DMS53 (cell line): ENCODE data around the gene EIF2A.
A peak's percentile ranks its signal among the peaks of the same experiment; 100 is the strongest.
"Not testable (repeated sequence)": the region's sequence is repeated elsewhere in the genome, so short reads cannot be mapped to it uniquely, and the experiment has no call there.

Experiments
- DNase-seq: peaks from one replicate; lab custom pipeline; 2025; lab: John Stamatoyannopoulos, UW

Gene EIF2A

DNA sequence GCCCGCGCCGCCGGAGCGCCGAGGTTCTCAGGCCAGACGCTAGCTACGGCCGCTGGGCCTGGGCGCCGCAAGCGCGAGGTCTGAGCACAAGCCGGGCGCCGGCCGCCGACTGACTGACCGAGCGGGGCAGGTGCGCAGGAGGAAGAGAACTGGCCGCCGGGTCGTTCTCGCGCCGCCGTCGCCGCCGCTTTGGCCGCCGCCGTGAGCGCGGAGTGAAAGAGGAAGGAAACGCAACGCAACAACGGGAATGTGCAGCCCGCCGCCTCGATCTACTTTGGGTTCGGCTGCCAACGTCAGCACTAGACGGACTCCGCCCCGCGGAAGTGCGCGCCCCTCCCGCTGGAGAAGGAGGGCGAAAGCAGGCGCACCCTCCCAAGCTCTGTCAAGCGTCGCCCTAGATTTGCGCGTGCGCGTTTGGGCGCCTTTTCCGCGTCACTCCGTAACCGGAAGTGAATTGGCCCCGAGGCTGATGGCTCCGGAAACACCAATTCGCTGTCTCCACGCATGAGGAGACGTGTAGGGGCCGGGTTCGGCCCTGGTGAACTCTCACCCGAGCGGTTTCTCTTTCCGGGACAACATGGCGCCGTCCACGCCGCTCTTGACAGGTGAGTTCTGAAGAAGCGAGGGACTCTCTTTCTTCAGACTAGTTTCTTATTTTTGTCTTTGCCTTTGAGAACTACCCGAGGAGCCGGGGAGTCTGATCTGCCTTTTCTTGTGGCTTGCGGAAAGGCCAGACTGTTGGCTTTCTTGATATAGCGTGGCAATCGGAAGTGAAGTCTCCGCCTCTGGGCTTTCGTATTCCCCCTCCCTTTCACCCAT is at the start of gene EIF2A, which contains the start of gene SERP1:
Gene EIF2A (plus strand): TSS at position 562 of the 819 bp plus-strand sequence. CDS start 16 bp downstream, at position 578.
Gene SERP1 (minus strand): TSS at position 271 of the 819 bp plus-strand sequence. CDS start 361 bp downstream, outside the sequence.
- peak; percentile 99 for DNase-seq

DNA sequence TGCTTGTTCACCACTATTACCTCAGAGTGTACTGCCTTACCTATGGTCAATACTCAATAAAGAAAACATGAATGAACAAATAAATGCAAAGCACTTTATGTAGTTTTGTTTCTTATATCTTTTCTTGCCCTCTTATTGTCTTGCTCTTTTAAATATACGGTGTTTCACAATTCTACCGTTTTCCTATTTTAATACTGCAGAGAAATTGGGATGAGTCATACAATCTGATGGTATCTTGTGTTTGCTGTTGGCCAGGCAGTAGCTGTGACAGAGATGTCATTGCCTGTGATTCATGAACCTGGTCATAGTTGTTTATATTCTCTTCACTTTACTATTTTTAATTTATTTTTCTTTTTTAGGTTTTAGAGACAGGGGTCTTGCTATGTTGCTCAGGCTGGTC is 48.6 kb upstream of the EIF2A start:
- peak; percentile 9 for DNase-seq

DNA sequence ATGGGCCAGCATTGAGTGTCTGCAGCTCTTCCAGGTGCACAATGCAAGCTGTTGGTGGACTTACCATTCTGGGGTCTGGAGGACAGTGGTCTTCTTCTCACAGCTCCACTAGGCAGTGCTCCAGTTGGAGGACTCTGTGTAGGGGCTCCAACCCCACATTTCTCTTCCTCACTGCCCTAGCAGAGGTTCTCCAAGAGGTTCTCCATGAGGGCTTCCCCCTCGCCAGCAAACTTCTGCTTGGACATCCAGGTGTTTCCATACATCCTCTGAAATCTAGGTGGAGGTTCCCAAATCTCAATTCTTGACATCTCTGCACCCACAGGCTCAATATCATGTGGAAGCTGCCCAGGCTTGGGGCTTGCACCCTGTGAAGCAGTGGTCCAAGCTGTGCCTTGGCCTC is 45.6 kb upstream of the EIF2A start:
- not testable (repeated sequence) for DNase-seq

DNA sequence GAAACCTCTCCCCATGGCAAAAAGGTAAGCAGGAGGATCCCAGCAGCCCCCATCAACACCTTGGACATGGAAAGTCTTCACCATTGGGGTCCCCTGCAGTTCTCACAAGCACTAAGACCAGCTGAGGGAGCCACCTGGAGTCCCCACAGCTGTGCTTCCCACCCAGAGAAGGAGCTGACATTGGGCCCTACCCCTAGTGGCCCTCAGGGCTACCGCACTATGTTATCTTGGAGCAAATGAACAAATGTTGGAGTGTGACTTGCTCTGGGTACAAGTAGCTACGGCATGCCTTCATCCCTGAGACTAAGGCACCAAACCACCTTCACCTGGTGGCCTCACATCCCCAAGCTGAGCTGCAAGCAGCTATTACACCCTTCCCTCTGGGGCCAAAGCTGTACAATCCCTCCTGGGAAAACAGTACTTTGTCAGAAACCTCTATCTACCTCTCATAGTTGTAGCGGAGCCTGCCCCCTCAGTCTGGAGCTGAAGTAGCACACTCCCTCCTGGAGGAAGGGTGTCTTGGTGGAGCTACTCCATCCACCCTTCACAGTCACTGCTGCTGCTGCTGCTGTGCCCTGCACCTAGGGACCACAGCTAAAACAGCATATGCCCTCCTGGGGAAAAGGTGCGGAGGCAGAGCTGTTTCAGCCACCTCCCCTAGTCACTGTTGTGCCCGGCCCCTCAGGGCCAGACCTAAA is 43.0 kb upstream of the EIF2A start:
- no peak for DNase-seq

DNA sequence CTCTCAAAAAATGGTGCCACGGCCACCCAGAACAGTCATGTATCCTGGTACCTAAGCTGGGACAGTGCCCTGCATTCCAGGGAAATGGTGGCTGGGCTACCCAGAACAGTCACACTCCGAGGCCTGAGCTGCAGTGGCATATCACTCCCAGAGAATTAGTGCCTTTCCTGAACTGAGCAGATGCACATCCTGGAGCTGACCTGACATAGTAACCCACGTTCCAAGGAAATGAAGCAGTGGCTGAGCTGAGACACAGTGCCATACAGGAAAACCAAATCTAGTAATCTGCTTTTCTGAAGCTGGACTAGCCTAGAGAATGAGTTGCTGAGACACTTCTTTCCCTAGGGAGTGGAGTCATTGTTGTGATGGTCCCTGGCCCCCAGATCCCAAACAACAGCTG is 42.1 kb upstream of the EIF2A start:
- no peak for DNase-seq

DNA sequence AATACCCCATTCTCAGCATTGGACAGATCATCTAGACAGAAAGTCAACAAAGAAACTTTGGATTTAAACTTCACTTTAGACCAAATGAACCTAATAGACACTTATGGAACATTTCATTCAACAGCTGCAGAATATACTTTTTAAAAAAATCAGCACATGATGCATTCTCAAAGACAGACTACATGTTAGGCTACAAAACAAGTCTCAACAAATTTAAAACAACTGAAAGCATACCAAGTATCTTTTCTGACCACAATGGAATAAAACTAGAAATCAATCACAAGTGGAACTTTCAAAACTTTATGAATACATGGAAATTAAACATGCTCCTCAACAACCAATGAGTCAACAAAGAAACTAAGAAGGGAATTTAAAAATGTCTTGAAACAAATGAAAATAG is 38.2 kb upstream of the EIF2A start:
- no peak for DNase-seq

DNA sequence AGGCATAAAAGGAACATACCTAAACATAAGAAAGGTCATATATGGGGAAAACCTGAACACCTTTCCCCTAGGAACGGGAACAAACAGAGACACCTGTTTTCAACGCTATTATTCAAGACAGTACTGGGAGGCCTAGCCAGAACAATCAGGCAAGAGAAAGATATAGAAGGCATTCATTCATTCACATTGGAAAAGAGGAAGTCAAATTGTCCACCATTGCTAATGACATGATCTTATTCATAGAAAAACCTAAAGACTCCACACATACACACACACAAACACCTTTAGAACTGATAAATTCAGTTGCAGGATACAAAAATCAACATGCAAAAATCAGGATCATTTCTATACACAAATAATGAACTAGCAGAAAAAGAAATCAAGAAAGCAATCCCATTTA is 36.8 kb upstream of the EIF2A start:
- no peak for DNase-seq

DNA sequence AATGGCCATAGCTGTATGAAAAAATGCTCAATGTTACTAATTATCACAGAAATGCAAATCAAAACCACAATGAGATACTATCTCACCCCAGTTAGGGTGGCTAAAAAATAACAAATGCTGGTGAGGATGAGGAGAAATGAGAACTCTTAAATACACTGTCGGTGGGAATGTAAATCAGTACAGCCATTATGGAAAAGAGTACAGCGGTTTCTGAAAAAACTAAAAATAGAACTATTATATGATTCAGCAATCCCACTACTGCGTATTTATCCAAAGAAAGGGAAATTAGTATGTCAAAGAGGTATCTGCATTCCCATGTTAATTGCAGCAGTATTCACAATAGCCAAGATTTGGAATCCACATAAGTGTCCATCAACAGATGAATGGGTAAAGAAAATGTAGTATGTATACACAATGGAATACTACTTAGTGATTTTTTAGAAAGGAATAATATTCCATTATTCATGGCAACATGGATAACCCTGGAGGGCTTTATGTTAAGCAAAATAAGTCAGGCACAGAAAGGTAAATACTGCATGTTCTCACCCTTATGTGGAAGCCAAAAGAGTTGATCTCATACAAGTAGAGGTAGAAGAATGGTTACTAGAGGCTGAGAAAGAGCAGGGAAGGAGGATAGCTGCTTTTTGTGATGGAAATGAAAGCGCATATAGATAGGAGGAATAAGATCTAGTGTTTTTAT is 35.3 kb upstream of the EIF2A start:
- DNase-seq = no peak

DNA sequence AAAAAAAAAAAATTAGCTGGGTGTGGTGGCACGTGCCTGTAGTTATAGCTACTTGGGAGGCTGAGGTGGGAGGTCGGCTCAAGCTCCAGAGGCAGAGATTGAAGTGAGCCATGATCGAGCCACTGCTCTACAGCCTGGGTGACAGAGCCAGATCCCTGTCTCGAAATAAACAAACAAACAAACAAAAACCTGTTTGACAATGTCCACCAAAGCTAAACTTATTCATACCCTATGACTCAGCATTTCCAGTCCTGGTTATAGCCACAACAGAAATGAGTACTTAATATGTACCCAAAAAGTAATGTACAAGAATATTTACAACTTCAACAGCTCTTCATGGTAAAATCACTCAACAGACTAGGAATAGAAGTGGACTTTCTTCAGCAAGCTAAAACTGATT is 31.4 kb upstream of the EIF2A start:
- DNase-seq = peak; percentile 37

DNA sequence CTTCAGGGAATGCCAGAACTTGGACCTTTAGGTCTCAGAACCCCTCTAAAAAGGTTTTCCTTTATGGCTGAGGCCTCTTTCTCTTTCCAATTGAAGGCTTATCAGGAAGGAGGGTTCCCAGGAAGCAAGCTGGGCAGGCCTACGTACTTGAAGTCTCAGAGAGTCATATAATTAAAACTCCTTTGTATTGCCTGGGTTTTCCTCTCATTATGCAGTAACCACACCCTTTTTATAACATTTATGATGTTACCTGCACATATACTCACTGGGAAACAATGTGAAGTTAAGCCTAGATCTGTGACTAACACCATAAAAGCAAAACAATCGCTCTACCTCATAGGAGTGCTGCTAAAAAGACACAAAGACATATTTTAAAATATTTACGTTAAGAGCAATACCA is 27.6 kb upstream of the EIF2A start:
- DNase-seq = no peak

DNA sequence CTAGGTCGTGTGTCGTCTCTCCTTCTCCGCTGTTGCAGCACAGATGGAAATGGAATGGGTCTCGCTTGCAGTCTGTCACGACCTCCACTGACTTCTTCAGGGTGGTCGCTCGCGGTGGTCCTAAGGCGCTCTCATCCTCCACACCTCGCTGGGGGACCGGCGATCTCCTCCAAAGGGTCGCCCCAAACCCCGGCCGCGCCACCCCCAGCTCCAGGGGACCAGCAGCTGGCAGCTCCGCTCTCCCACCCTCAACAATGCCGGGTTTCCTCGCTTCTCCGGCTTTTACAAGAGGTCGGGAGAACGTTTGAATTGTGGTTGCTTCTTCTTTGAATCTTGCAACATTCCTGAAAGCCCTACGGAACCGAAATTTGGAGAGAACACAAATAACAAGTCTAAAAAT is 26.2 kb upstream of the EIF2A start:
- DNase-seq = peak; percentile 49

DNA sequence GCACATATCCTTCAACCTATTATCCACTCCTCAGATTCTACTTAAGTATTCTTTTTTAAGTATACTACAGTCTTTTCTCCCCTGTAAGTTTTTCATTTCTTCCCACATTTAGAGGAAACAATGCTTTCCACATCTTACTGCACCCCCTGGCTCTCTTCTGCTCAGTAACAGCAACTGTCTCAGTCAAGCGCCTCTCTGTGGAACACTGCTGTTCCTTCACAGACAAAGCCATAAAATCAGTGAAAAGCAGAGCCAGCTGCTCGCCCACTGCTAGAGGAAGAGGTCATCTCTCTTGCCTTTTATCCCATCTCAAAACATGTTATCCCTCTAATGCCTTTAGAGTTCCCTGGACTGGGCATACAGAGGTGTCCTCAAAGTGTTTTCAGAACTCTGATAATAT is 25.1 kb upstream of the EIF2A start:
- peak; percentile 44 for DNase-seq

DNA sequence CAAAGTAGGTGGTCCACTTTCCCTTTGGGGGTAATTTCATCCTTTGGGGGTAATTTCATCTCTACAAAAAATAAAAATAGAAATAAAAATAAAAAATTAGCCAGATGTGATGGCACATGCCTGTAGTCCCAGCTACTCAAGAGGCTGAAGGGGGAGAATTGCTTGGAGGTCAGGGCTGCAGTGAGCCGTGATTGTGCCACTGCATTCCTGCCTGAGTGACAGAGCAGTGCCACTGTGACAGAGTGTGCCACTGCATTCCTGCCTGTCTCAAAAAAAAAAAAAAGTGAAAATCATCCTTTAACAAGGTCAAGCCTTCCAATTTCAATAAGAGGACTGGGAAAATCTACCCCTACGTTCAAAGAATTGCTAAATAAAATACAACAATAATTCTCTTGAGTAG is 23.0 kb upstream of the EIF2A start:
- no peak for DNase-seq

DNA sequence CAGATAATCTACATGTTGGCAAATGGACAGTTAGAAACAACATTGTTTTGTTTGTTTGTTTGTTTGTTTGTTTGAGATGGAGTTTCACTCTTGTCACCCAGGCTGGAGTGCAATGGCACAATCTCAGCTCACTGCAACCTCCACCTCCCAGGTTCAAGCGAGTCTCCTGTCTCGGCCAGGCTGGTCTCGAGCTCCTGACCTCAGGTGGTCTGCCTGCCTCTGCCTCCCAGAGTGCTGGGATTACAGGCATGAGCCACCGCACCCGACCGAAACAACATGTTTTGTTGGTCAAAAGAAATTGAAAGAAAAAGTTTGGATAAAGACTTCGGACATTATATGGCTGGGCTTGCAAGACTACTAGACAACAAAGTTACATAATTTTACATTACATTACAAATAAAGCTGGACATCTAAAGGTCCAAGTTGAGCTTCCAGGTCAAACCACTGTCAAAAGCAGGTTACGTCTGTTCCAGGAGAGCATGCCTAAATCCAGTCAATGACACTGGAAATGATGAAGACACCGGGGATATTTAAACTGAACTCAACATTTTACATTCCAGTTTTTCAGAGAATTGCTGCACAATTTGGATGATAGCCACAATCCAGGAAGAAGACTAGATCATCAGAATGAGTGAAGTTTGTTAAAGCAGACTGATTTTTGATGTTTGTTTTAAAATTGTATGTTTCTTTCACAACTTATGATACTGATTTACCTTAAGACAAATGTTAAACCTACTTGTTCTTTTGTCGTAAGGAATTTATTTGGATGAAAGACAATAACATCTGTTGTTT is 18.9 kb upstream of the EIF2A start:
- no peak for DNase-seq

DNA sequence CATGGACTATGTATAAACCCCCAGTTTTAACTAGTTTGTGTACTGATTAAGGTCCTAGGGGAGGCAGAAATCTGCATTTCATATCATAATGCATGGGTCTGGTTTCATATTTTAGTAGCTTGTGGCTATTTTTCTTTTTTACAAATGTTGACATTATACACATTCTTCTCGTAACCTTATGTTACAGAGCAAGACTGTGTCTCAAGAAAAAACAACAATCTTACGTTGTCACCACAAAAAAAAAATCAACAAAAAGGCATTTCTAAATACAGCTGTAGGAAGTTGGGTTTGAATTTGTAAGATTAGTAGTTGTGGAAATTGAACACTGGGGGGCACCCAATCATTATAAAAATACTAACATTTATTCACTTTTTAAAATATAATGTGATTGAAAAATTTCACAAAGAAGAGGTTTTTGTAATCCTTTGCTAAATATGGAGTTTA is 18.2 kb upstream of the EIF2A start:
- peak; percentile 20 for DNase-seq

DNA sequence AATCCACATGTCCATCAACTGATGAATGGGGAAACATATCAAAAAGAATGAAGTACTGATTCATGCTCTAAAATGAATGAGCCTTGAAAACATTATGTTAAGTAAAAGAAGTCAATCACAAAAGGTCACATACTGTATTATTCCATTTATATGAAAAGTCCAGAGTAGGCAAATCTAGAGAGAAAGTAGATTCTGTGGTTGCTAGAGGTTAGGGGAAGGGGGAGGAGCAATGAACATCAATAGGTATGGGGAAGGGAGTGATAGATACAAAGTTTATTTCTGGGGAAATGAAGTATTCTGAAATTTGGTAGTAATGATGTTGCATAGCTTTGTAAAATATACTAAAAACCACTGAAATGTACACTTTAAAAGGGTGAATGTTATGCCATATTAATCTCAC is 14.8 kb upstream of the EIF2A start:
- no peak for DNase-seq

DNA sequence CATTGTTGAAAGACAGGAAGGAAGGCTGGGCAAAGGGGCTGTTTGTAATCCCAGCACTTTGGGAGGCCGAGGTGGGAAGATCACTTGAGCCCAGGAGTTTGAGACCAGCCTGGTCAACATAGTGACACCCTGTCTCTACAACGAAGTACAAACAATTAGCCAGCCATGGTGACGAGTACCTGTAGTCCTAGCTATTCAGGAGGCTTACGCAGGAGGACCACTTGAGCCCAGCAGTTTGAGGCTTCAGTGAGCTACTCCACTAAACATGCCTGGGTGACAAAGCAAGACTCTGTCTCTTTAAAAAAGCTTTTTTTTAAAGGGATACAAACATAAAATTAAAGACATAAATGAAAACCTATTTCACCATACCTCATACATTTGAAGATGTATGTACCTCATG is 11.4 kb upstream of the EIF2A start:
- DNase-seq = peak; percentile 68

DNA sequence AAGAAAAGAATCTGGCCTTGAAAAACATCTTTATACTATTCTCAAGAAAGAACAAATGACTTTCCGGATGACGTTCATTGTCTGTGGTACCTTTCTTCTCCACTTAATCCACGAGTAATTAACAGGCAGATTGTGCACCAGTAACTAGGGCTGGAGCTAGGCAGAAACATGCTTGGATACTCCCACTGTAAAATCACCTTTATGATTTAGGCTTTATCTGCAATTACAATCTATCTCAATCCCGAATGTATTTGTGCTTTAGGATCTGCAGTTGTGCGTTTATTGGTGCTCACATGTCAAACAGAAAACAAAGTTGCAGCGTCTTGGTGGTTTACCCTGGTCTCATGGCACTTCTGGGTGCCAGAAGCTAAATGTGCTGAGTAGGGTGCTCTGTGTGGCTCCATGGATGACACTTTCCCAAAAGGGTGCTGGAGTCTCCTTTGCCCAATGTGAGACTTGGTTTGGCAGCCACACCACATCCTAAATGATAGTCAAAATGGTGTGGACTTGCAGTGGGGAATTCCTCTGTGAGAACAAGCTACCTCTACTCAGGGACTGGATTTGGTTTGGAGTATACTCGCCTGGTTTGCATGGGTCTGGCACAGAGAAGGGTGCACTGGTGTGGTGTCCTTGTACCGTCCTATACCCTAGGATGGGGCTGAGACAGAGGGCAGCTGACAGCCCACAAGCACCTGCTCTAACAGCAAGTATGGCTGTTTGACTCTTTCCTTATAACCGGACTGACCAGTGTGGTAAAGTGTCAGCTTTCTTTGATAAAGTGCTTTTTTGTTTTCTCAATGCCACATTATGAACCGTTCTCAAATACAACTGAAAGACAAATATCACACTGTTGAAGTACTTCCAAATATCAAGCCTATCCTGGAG is 8.0 kb upstream of the EIF2A start:
- peak; percentile 55 for DNase-seq

DNA sequence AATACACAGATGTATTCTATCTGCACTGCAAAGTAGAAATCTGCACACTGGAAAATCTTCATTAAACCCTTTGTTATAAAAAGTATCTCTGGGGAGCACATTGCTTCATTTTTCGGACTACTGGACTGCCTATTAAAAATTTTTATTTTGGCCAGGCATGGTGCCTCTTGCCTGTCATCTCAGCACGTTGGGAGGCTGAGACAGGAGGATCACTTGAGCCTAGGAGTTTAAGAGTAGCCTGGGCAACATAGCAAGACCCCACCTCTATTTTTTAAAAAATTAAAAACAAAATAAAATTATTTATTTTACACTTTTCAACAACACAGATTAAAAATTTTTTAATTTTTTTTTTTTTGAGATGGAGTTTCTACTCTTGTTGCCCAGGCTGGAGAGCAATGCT is 6.3 kb upstream of the EIF2A start:
- no peak for DNase-seq

DNA sequence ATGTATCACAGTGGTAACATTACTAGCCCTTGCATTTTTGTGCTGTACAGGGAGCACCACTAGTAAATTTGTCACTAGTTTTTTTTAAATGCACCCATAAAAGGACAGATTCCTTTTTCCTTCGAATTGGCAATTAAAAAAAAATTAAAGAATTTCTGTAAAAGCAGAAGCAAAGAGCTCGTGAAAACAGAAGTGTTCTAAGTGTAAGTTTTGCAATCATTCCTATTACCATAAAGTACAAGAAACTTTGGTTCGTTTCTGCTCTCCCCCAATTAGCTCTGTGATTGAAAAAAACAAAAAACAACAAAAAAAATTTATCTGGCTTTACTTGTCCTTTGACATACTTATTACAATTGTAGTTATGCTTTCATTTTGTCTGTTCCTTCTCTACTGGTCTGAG is 5.6 kb upstream of the EIF2A start:
- no peak for DNase-seq

DNA sequence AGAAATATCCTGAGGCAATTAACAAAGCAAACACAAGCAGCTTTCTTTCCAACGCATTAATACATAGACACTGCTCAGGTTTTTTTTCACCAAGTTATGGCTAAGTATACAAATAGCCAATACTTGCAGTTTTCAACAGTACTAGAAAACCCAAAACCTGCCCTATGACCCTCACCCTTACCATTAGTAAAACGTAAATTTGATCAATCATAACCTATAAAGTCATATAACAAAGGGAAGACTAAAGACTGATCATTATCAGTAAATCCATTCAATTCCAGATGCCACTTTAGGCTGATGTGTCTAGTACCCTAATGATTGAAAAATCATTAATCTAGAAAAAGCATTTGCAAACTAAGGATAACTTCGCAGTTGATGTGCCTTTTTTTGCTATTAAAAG is 3.5 kb upstream of the EIF2A start:
- DNase-seq = no peak
